Smooth muscle cell (in vitro differentiated cells): ENCODE results near the gene MRPL24. TPM values are rescaled to one million over a fixed set of nuclear protein-coding genes. Genes with fewer than 3 reads are reported as not detected.
A peak's percentile ranks its signal among the peaks of the same experiment; 100 is the strongest.

Experiments used
- DNase-seq: peaks from one replicate; lab custom pipeline; 2025; ENCODE audit not compliant: unreplicated experiment; lab: John Stamatoyannopoulos, UW
- H2AFZ ChIP-seq: fragments of 200-600 bp; sonication (generic); 2 replicates; pipeline ENCODE4 v1.6.0; 2016; ENCODE audit warnings: antibody characterized with exemption, low read depth, mild to moderate bottlenecking
- H3F3A ChIP-seq: fragments of 200-600 bp; sonication (generic); 2 replicates; pipeline ENCODE4 v1.6.0; 2017; ENCODE audit warnings: antibody characterized with exemption, low read depth
- H3K27ac ChIP-seq: fragments of 200-600 bp; sonication (generic); 2 replicates; pipeline ENCODE4 v1.5.1; 2016; ENCODE audit warnings: low read depth, mild to moderate bottlenecking
- H3K27me3 ChIP-seq: fragments of 200-600 bp; sonication (generic); 2 replicates; pipeline ENCODE4 v1.6.1; 2016; ENCODE audit warnings: low read depth, mild to moderate bottlenecking
- H3K36me3 ChIP-seq: fragments of 200-600 bp; sonication (generic); 2 replicates; pipeline ENCODE4 v1.5.1; 2016; ENCODE audit warnings: low read depth
- H3K4me1 ChIP-seq: fragments of 200-600 bp; sonication (generic); 2 replicates; pipeline ENCODE4 v1.5.1; 2016; ENCODE audit warnings: low read depth
- H3K4me2 ChIP-seq: fragments of 200-600 bp; sonication (generic); 2 replicates; pipeline ENCODE4 v1.6.0; 2016; ENCODE audit warnings: mild to moderate bottlenecking
- H3K4me3 ChIP-seq: fragments of 200-600 bp; sonication (generic); 2 replicates; pipeline ENCODE4 v1.5.1; 2016; ENCODE audit warnings: mild to moderate bottlenecking
- H3K79me2 ChIP-seq: fragments of 200-600 bp; sonication (generic); 2 replicates; pipeline ENCODE4 v1.6.0; 2016; ENCODE audit warnings: low read depth, mild to moderate bottlenecking
- H3K9ac ChIP-seq: fragments of 200-600 bp; sonication (generic); 2 replicates; pipeline ENCODE4 v1.6.0; 2016; ENCODE audit warnings: low read depth
- H3K9me3 ChIP-seq: fragments of 200-600 bp; sonication (generic); replicated peaks from 2 replicates; pipeline ENCODE4 v1.5.1; 2016; ENCODE audit warnings: low read depth
- H4K20me1 ChIP-seq: fragments of 200-600 bp; sonication (generic); 2 replicates; pipeline ENCODE4 v1.6.0; 2016; ENCODE audit warnings: low read depth
- CTCF ChIP-seq: fragments of 200-600 bp; sonication (generic); IDR thresholded peaks from 2 replicates; pipeline ENCODE4 v1.5.1; 2017; ENCODE audit warnings: borderline replicate concordance, mild to moderate bottlenecking, antibody characterized with exemption; ENCODE audit not compliant: insufficient read depth, poor library complexity, severe bottlenecking
- WGBS: methylation state at CpG from one replicate; pipeline ENCODE4 v1.1.7; 2016; ENCODE audit warnings: low lambda C conversion rate; 5-methylcytosine and 5-hydroxymethylcytosine counted together
- polyA plus RNA-seq: library from polyadenylated mRNA; unstranded; fragments of >200 nt; fragmentation: Nextera tagmentation; extraction: Ambion mirVana; gene quantifications from 2 replicates; pipeline ENCODE4 v1.2.1, GENCODE V29; 2016
- total RNA-seq: library from RNA; depleted of rRNA; stranded (reverse); fragments of >200 nt; gene quantifications from 2 replicates; pipeline ENCODE4 v1.2.3, GENCODE V29; 2014

Gene MRPL24
- total and polyA plus RNA-seq, 2 experiments from 2014 or later: 16.5 to 68.6 TPM

GRCh38 chr1:156767879-156768604, 27.2 kb upstream of the MRPL24 start:
- peak overlapping the region; percentile 90 for H3K4me2 ChIP-seq
- DNase-seq: no peak
- H3K4me1 ChIP-seq: peaks cover 19% of the 10 kb centered on the region
- H4K20me1 ChIP-seq: peaks cover 50% of the 10 kb centered on the region
- 2% methylated on average over 23 of the region's 31 CpGs for WGBS
- H3K27ac ChIP-seq: peak overlapping the region; percentile 85
- H3K36me3 ChIP-seq: no peaks in the 10 kb centered on the region
- no peaks in the 10 kb centered on the region for H3K27me3 ChIP-seq
- TF ChIP-seq CTCF: no peak
- H3K9me3 ChIP-seq: no peaks in the 10 kb centered on the region
- H3K9ac ChIP-seq: peak overlapping the region; percentile 95
- H2AFZ ChIP-seq: no peak overlapping the region
- H3F3A ChIP-seq: peaks cover 9% of the 10 kb centered on the region
- peaks cover 55% of the 10 kb centered on the region for H3K79me2 ChIP-seq
- peak overlapping the region; percentile 86 for H3K4me3 ChIP-seq

- Histone ChIP-seq H3K27ac (peak within 1 kb of the TSS; percentile 85), H3K9ac (peak within 1 kb of the TSS; percentile 95), H4K20me1 (peaks cover 43% of the 10 kb centered on the region), H2AFZ (peak within 1 kb of the TSS; percentile 71), H3K4me3 (peak within 1 kb of the TSS; percentile 86), H3K79me2 (peaks cover 49% of the 10 kb centered on the region), H3F3A (peaks cover 9% of the 10 kb centered on the region), H3K4me1 (peaks cover 16% of the 10 kb centered on the region), H3K36me3 (no peaks in the 10 kb centered on the region), H3K4me2 (peak within 1 kb of the TSS; percentile 90), H3K9me3 (no peaks in the 10 kb centered on the region), H3K27me3 (no peaks in the 10 kb centered on the region)
- WGBS: under 1% methylated on average over 50 of the region's 50 CpGs
- peak; percentile 82 for DNase-seq
- no peak for TF ChIP-seq CTCF
Observed at GRCh38 chr1:156767101-156767878, 26.4 kb upstream of the MRPL24 start, which contains the start of gene PRCC. Gene PRCC (plus strand): TSS chr1:156767535. CDS start chr1:156767772, 237 bp downstream.

- Histone ChIP-seq H3K4me3 (peak overlapping the region; percentile 86), H3K36me3 (no peaks in the 10 kb centered on the region)
- DNase-seq: no peak
Observed at GRCh38 chr1:156766298-156767100, 25.6 kb upstream of the MRPL24 start.

More at GRCh38 chr1:156766298-156767100, 25.6 kb upstream of the MRPL24 start:
- Histone ChIP-seq H3K9ac (peak overlapping the region; percentile 46), H3K4me2 (peak overlapping the region; percentile 87), H2AFZ (peak overlapping the region; percentile 71), H3K27ac (peak overlapping the region; percentile 42), H3K4me1 (peaks cover 14% of the 10 kb centered on the region), H3F3A (peaks cover 9% of the 10 kb centered on the region), H3K27me3 (no peaks in the 10 kb centered on the region), H4K20me1 (peaks cover 35% of the 10 kb centered on the region), H3K79me2 (peaks cover 41% of the 10 kb centered on the region), H3K9me3 (no peaks in the 10 kb centered on the region)
- TF ChIP-seq CTCF: no peak
- WGBS: 30% methylated on average over 14 of the region's 14 CpGs
